RWPE2 (cell line): Measurements from ENCODE around the gene NR6A1.

ENCODE experiments used
- ATAC-seq: fragments of 200-7000 bp; cut with Tn5 transposase; 3 replicates; pipeline ENCODE4 v1.9.1; 2021; ENCODE audit warnings: low read depth
- DNase-seq: peaks from one replicate; pipeline ENCODE4 v3.0.0-alpha.2; 2020; ENCODE audit warnings: low spot score
- H3K27ac ChIP-seq: fragments of 450-650 bp; 2 replicates; pipeline ENCODE4 v1.5.1; 2017; ENCODE audit warnings: mild to moderate bottlenecking; ENCODE audit not compliant: poor library complexity, severe bottlenecking
- H3K27me3 ChIP-seq: fragments of 250-450 bp; sonication (Bioruptor Pico); 2 replicates; pipeline ENCODE4 v1.5.1; 2021; ENCODE audit warnings: mild to moderate bottlenecking, moderate library complexity; ENCODE audit not compliant: insufficient read depth, poor library complexity, severe bottlenecking
- H3K36me3 ChIP-seq: fragments of 250-450 bp; sonication (Bioruptor Pico); 2 replicates; pipeline ENCODE4 v1.5.1; 2020; ENCODE audit warnings: low read depth, mild to moderate bottlenecking, moderate library complexity
- H3K4me1 ChIP-seq: fragments of 250-450 bp; sonication (Bioruptor Pico); 2 replicates; pipeline ENCODE4 v1.5.1; 2021; ENCODE audit warnings: mild to moderate bottlenecking, moderate library complexity; ENCODE audit not compliant: insufficient read depth, poor library complexity, severe bottlenecking
- H3K4me3 ChIP-seq: fragments of 250-450 bp; sonication (Bioruptor Pico); 2 replicates; pipeline ENCODE4 v1.5.1; 2021; ENCODE audit warnings: mild to moderate bottlenecking, moderate library complexity; ENCODE audit not compliant: severe bottlenecking
- H3K9me3 ChIP-seq: fragments of 250-450 bp; sonication (Bioruptor Pico); 2 replicates; pipeline ENCODE4 v1.5.1; 2021; ENCODE audit warnings: mild to moderate bottlenecking, moderate library complexity; ENCODE audit not compliant: severe bottlenecking
- CTCF ChIP-seq: fragments of 450-650 bp; IDR thresholded peaks from one replicate; pipeline ENCODE4 v1.5.1; 2017; ENCODE audit warnings: mild to moderate bottlenecking, moderate library complexity; ENCODE audit not compliant: poor library complexity, severe bottlenecking

NR6A1 gene

GRCh38 chr9:124555043-124555442, 216.1 kb downstream of the NR6A1 start:
- no peak for ATAC-seq
- Histone ChIP-seq H3K4me3 (no peak overlapping the region), H3K4me1 (peaks cover 16% of the 10 kb centered on the region), H3K27ac (no peak overlapping the region), H3K9me3 (no peaks in the 10 kb centered on the region), H3K36me3 (no peaks in the 10 kb centered on the region; the same call in 1 of the 2 replicates), H3K27me3 (no peaks in the 10 kb centered on the region)
- no peak for DNase-seq
- TF ChIP-seq CTCF, result no peak

GRCh38 chr9:124553738-124554137, 217.4 kb downstream of the NR6A1 start:
- Histone ChIP-seq H3K4me3 (no peak overlapping the region), H3K4me1 (peaks cover 9% of the 10 kb centered on the region), H3K9me3 (no peaks in the 10 kb centered on the region), H3K36me3 (no peaks in the 10 kb centered on the region; the same call in 1 of the 2 replicates), H3K27me3 (no peaks in the 10 kb centered on the region), H3K27ac (no peak overlapping the region)
- no peak for ATAC-seq
- no peak for DNase-seq
- no peak for TF ChIP-seq CTCF

GRCh38 chr9:124552273-124552605, 218.9 kb downstream of the NR6A1 start:
- H3K4me3 ChIP-seq, result no peak overlapping the region

GRCh38 chr9:124551472-124552272, 219.4 kb downstream of the NR6A1 start:
- DNase-seq (no peak), ATAC-seq (peak; percentile 85)
- Histone ChIP-seq H3K36me3 (no peaks in the 10 kb centered on the region; the same call in 1 of the 2 replicates), H3K9me3 (no peaks in the 10 kb centered on the region), H3K27me3 (no peaks in the 10 kb centered on the region), H3K4me3 (no peak overlapping the region), H3K27ac (peak overlapping the region; percentile 26), H3K4me1 (peaks cover 9% of the 10 kb centered on the region)
- TF ChIP-seq CTCF, result peak; percentile 86

More at GRCh38 chr9:124552273-124552605, 218.9 kb downstream of the NR6A1 start:
- no peak for TF ChIP-seq CTCF
- Histone ChIP-seq H3K27ac (peak overlapping the region; percentile 26), H3K27me3 (no peaks in the 10 kb centered on the region), H3K4me1 (peaks cover 9% of the 10 kb centered on the region), H3K36me3 (no peaks in the 10 kb centered on the region; the same call in 1 of the 2 replicates), H3K9me3 (no peaks in the 10 kb centered on the region)
- no peak for DNase-seq
- no peak; the same call in 2 of the 3 replicates for ATAC-seq

GRCh38 chr9:124550072-124550471, 221.0 kb downstream of the NR6A1 start:
- ATAC-seq, result no peak

More at GRCh38 chr9:124550072-124550471, 221.0 kb downstream of the NR6A1 start:
- no peak overlapping the region for H3K27ac ChIP-seq
- H3K36me3 ChIP-seq, result no peaks in the 10 kb centered on the region; the same call in 1 of the 2 replicates
- H3K4me3 ChIP-seq, result no peak overlapping the region
- H3K9me3 ChIP-seq, result no peaks in the 10 kb centered on the region
- no peak for TF ChIP-seq CTCF
- peaks cover 9% of the 10 kb centered on the region for H3K4me1 ChIP-seq
- no peak for DNase-seq
- no peaks in the 10 kb centered on the region for H3K27me3 ChIP-seq
